HG03432 (cell line): ENCODE measurements around the gene RBPMS2.
"Not testable (repeated sequence)": the region's sequence is repeated elsewhere in the genome, so short reads cannot be mapped to it uniquely, and the experiment has no call there.

ENCODE experiments used
- ATAC-seq: cut with Tn5 transposase; IDR thresholded peaks from one replicate; pipeline ENCODE4 v1.9.1; 2021; ENCODE audit warnings: mild to moderate bottlenecking, moderate library complexity; ENCODE audit not compliant: unreplicated experiment

Gene RBPMS2

GRCh38 chr15:64755427-64755940, 19.9 kb downstream of the RBPMS2 start:
- no peak for ATAC-seq

DNA sequence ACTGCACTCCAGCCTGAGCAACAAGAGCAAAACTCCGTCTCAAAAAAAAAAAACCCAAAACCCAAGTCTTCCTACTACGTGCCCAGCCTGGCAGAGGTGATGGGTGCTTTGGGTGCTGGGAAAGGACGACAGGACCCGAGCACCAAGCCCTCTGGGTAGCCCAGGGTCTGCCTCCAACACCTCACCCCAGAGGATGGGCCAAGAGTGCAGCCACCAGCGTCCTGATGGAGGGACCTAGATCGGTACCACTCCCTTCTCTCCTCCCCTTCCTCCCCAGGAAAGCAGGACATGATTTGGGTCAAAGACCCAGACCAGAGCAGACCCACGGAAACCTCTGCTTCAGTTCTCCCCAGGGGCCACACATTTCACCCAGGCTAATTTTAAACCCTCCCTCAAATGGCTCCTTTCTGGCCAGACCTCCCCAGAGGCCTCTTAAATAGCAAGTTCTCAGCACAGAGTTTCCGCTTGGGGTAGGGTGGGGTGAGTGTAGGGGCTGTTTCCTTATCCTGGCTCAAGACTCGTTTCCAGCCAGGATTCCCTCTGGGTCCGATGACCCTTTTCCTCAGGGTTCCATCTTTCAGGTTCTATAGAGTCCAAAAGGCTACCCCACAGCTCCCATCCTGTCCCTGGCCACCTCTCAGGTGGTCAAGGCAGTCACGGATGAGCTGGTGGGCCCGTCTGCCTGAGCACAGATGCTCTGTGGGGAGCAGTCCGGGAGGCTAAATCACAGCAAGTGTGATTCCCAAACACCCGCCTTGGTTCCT, 20.5 kb downstream of the RBPMS2 start:
- peak; percentile 63 for ATAC-seq

GRCh38 chr15:64753480-64754185, 21.8 kb downstream of the RBPMS2 start:
- ATAC-seq, result no peak

GRCh38 chr15:64751464-64751863, 23.9 kb downstream of the RBPMS2 start:
- ATAC-seq, result no peak

DNA sequence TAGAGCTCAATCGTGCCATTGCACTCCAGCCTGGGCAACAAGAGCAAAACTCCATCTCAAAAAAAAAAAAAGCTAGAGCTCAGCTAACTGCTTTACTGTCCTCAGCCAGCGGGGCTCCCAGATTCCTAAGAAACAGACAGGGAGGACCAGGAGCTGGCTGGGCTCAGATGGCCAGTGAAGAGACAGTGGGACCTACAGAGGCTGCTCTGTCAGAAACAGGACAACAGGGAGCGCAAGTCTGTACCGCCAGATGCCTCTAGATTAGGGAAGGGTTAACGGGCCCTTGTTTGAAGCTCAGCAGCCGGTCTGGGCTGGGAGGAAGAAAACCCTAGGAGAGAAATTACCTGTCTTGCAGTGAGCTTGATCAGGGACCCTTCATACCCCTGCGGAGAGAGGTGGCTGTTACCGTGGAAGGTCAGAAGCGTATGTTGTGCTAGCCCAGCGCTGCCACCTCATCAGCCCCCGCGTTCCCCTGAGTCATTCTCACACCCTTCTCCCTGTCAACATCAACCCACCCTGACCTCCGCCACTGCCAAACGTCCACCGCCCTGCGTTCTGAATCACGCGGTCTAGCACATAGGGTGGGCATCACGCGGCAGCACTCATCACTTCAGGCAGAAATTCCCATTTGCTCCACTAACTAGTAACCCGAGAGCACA, 25.3 kb downstream of the RBPMS2 start:
- ATAC-seq, result no peak

- no peak for ATAC-seq
These were observed 26.2 kb downstream of the RBPMS2 start for GRCh38 chr15:64749167-64749566.

DNA sequence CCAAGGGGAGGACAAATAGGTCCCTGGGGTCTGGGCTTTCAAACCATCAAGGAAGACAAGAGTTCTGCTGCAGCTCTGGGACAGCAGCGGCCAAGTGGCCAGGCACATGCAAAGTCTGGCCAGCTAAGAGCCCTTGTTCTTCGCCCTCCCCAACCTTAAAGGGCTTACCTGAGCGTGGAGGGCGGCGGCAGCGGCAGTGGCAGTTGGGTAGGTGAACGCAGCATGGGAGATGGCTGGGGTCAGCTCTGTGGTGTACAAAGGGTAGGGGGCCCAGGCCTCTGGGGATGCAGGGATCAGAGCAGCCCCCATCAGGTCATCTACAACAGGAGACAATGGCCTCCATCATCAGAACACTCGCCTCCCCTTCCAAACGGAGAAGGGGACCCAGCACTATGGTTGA, 27.1 kb downstream of the RBPMS2 start:
- no peak for ATAC-seq

DNA sequence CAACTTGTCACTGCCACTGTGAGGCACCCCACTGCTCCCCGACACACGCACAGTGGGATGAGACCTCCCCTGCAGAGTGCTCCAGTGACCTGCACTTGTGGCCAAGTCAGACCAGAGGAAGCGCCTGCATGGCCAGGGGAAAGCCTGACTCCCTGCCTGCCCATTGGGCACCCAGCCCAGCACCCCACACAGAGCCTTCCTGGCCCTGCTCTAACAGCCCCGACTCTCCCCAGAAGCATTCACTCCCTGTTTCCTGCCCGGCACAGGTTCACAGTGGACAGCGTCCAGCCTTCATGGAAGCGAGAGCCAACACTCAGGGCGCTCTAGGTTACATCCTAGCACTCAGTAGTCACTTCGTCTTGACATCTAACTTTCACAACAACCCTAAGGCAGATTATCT, 27.8 kb downstream of the RBPMS2 start:
- ATAC-seq, result no peak

GRCh38 chr15:64746921-64747320, 28.5 kb downstream of the RBPMS2 start:
- ATAC-seq, result no peak

DNA sequence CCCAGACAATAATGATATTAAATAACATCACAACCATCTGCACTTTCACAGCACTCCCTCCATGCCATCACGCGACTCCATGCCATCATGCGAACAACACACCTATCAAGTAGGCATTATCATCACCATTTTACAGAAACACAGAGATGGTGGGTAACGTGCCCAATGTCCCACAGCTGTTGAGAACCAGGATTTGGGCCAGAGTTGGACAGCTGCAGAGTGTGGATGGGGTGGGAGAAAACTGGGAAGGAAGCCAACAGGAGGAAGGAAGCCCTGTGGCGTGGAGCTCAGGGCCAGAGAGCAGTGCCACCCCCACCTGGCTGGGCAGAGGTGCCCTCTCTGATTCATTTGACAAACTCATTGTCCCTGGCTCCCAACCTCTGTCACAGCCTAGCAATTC, 29.0 kb downstream of the RBPMS2 start:
- ATAC-seq, result no peak

GRCh38 chr15:64743691-64744090, 31.7 kb downstream of the RBPMS2 start:
- ATAC-seq, result no peak

DNA sequence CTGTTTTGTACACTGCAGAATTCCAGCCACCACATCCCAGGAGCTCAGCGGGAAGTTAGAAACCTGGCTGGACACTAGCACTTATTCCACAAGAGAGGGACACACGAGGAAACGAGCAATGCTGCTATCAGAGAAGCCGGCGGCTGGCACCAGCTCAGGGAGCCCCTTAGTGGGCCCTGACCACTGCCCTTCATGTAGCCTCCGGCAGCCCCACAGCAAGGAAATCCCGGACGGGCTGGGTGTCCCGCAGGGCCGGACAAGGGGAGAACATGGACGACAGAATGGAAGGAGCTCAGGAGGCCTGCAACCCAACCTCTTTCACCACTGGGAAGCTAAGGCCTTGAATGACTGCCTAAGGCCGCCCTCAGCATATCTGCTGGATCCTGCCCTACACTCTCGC, 32.5 kb downstream of the RBPMS2 start:
- ATAC-seq, result no peak

DNA sequence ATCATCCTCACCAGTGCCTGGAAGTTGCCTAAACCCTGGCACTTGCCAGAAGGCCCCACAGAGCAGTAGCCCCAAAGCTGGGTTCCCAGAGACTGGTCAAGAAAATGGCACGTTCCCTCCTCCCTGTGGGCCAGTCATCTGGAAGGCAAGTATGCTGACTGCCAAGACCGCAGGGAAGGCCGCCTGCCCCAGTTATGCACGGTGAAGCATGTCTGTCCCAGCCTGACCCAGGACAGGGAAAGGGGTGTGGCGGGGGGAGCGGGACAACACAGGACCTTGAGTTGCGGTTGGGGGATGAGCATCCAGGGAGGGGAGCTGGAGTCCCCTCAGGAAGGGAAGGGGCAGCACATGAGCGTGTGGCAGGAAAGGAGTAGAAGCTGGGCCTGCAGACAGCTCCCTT, 33.0 kb downstream of the RBPMS2 start:
- no peak for ATAC-seq

GRCh38 chr15:64741708-64742107, 33.7 kb downstream of the RBPMS2 start:
- not testable (repeated sequence) for ATAC-seq

DNA sequence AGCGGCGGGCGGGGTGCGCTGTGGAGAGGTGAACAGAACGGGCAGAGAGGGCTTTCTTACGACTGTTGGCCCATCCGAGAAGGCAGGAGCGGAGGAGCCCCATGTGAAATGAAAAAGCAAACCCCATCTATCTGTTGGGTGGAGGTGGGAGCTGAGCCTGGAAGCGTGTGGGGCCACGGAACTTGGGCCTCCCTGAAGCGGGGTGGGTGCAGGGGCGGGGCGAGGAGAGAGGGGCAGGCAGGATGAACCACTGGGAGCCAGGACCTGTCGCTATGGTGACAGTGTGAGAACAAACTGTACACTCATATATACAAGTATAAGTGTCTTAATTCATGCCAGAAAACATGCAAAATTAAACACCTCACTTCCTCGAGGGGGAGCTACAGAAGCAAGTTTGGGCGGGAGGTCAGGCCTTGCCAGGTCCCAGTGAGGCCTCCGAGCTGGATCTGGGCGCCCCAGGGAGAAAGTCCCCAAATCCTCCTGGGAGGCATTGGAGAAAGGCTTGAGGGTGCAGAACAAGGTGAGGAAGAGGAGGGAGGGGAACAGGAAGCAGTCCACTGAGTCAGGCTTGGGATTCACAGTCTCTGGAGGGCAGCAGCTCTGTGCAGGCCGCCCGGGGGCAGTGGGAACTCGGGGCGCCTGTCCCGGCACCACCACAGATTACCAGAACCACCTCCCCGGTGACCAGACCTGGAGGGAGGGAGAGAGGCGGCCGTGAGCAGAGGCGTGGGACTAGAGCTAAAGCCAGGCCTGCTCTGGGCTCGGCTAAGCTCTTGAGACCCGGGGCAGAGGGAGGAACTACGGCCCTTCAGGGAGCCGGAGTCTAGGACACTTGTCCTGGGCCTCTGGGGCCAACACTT, 34.8 kb downstream of the RBPMS2 start:
- ATAC-seq, result no peak

DNA sequence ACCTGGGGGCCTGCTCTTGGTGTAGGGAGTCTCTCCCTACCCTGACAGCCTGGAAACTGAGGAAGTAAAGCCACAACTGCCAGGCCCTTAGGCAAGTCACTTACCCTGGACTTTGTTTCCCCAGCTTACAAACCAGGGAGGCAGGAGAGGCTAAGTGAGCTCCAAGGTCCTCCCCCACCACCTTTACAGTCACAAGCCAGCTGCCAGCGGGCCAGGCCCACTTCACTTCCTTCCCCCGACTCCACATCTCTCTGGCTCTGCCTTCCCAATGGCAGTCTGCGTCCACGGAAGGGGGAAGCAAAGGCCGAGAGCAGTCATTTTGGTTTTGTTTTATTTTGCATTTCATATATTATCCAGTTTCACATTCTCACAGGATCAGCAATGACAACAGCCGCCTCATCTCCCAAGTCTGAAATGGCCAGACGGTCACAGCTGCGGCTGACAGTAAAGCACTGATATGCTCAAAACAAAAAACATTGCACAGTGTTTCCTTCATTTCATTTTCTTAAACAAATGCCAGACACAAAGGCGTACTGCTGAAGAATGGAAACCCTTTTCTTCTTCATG, 35.7 kb downstream of the RBPMS2 start:
- no peak for ATAC-seq

- no peak for ATAC-seq
These were observed 36.2 kb downstream of the RBPMS2 start for GRCh38 chr15:64739156-64739555.

- ATAC-seq, result no peak
These were observed 36.9 kb downstream of the RBPMS2 start for GRCh38 chr15:64738226-64739095.

- no peak for ATAC-seq
These were observed 43.1 kb downstream of the RBPMS2 start for GRCh38 chr15:64732156-64732860.
